IMR-90 (cell line): Measurements from ENCODE around the gene IGFBPL1. TPM values are rescaled to one million over a fixed set of nuclear protein-coding genes. Genes with fewer than 3 reads are reported as not detected.

ENCODE experiments used
- ATAC-seq: fragments of 200-7000 bp; cut with Tn5 transposase; 2 replicates; pipeline ENCODE4 v1.9.1; 2020; ENCODE audit warnings: low read depth, mild to moderate bottlenecking, moderate library complexity
- BruUV-seq: library from RNA; stranded (reverse); fragments of 400-500 nt; replicated peaks from 2 replicates; lab custom pipeline; 2021; lab: Mats Ljungman, UMichigan
- CTCF ChIA-PET: fragments of 300-600 bp; formaldehyde crosslinking; extraction: SDS; loops from one replicate; lab custom pipeline; 2021; ENCODE audit warnings: antibody characterized with exemption; lab: Yijun Ruan, JAX
- POLR2A ChIA-PET: fragments of 300-600 bp; sonication (Branson Sonifier 250); formaldehyde crosslinking; loops from one replicate; lab custom pipeline; 2022; ENCODE audit warnings: antibody characterized with exemption; ENCODE audit not compliant: unreplicated experiment; lab: Charles Lee
- DNase-seq: peaks from one replicate; pipeline ENCODE4 v3.0.0; 2013
- H2AFZ ChIP-seq: replicated peaks from 2 replicates; pipeline ENCODE3; 2013; ENCODE audit warnings: low read length, mild to moderate bottlenecking; ENCODE audit not compliant: poor library complexity
- H2AK5ac ChIP-seq: 2 replicates; pipeline ENCODE4 v1.6.1; 2013; ENCODE audit warnings: low read depth, low read length, inconsistent platforms
- H2AK9ac ChIP-seq: replicated peaks from 2 replicates; pipeline ENCODE3; 2013; ENCODE audit warnings: mild to moderate bottlenecking, low read depth, low read length, moderate library complexity; ENCODE audit not compliant: poor library complexity
- H2BK120ac ChIP-seq: 2 replicates; pipeline ENCODE4 v1.6.1; 2013; ENCODE audit warnings: low read depth, low read length, inconsistent platforms
- H2BK15ac ChIP-seq: 3 replicates; pipeline ENCODE4 v1.6.1; 2013; ENCODE audit warnings: low read depth, low read length, inconsistent platforms
- H2BK20ac ChIP-seq: 2 replicates; pipeline ENCODE4 v1.6.1; 2013; ENCODE audit warnings: low read depth, mild to moderate bottlenecking, inconsistent platforms, low read length, moderate library complexity
- H2BK5ac ChIP-seq: 2 replicates; pipeline ENCODE4 v1.6.1; 2013; ENCODE audit warnings: mild to moderate bottlenecking, low read depth, low read length, inconsistent platforms; ENCODE audit not compliant: poor library complexity, severe bottlenecking
- H3K14ac ChIP-seq: replicated peaks from 2 replicates; pipeline ENCODE4 v1.6.1; 2013; ENCODE audit warnings: low read depth, low read length, inconsistent platforms
- H3K18ac ChIP-seq: 2 replicates; pipeline ENCODE4 v1.6.1; 2013; ENCODE audit warnings: low read depth, low read length, control low read depth
- H3K23ac ChIP-seq: 2 replicates; pipeline ENCODE4 v1.6.1; 2013; ENCODE audit warnings: low read depth, low read length, inconsistent platforms
- H3K27ac ChIP-seq: 2 replicates; pipeline ENCODE4 v1.5.1; 2013; ENCODE audit warnings: mild to moderate bottlenecking, control low read depth, low read length; ENCODE audit not compliant: insufficient read depth
- H3K27me3 ChIP-seq: 2 replicates; pipeline ENCODE4 v1.6.1; 2013; ENCODE audit warnings: low read length; ENCODE audit not compliant: control insufficient read depth, insufficient read depth
- H3K36me3 ChIP-seq: 2 replicates; pipeline ENCODE4 v1.6.1; 2013; ENCODE audit warnings: low read length, mixed read lengths; ENCODE audit not compliant: control insufficient read depth, insufficient read depth
- H3K4ac ChIP-seq: 2 replicates; pipeline ENCODE4 v1.6.1; 2013; ENCODE audit warnings: low read depth, low read length, inconsistent platforms
- H3K4me1 ChIP-seq: 2 replicates; pipeline ENCODE4 v1.6.1; 2013; ENCODE audit warnings: low read length, mixed read lengths; ENCODE audit not compliant: control insufficient read depth, insufficient read depth
- H3K4me2 ChIP-seq: 2 replicates; pipeline ENCODE4 v1.6.1; 2013; ENCODE audit warnings: low read depth, mild to moderate bottlenecking, control low read depth, low read length, moderate library complexity
- H3K4me3 ChIP-seq: 2 replicates; pipeline ENCODE4 v1.5.1; 2013; ENCODE audit warnings: low read depth, mild to moderate bottlenecking, control low read depth, low read length, moderate library complexity; ENCODE audit not compliant: insufficient read depth
- H3K56ac ChIP-seq: 2 replicates; pipeline ENCODE4 v1.6.1; 2013; ENCODE audit warnings: low read length, inconsistent platforms; ENCODE audit not compliant: insufficient read depth; ENCODE audit errors: extremely low read depth
- H3K79me1 ChIP-seq, 2 experiments: 2 replicates each; pipeline ENCODE4 v1.6.1; 2013; ENCODE audit warnings: low read length in 2 of 2, inconsistent platforms in 1 of 2, low read depth in 1 of 2
- H3K9ac ChIP-seq: 2 replicates; pipeline ENCODE4 v1.6.1; 2013; ENCODE audit warnings: low read depth, low read length, control low read depth
- H3K9me1 ChIP-seq: 2 replicates; pipeline ENCODE4 v1.6.1; 2013; ENCODE audit warnings: low read length, inconsistent platforms; ENCODE audit not compliant: insufficient read depth
- H3K9me3 ChIP-seq: 2 replicates; pipeline ENCODE4 v1.6.1; 2013; ENCODE audit warnings: low read length; ENCODE audit not compliant: control insufficient read depth, insufficient read depth
- H4K20me1 ChIP-seq: 2 replicates; pipeline ENCODE4 v1.6.1; 2013; ENCODE audit warnings: low read length, inconsistent platforms; ENCODE audit not compliant: insufficient read depth
- H4K5ac ChIP-seq: 2 replicates; pipeline ENCODE4 v1.6.1; 2013; ENCODE audit warnings: mild to moderate bottlenecking, low read depth, low read length, control low read depth
- H4K8ac ChIP-seq, 2 experiments: 2 replicates each; pipeline ENCODE4 v1.6.1; 2013; ENCODE audit warnings: low read depth in 2 of 2, low read length in 2 of 2, control low read depth in 1 of 2, inconsistent platforms in 1 of 2
- H4K91ac ChIP-seq: 2 replicates; pipeline ENCODE4 v1.6.1; 2013; ENCODE audit warnings: low read depth, low read length, inconsistent platforms; ENCODE audit not compliant: insufficient read depth
- CTCF ChIP-seq: conservative IDR thresholded peaks from 2 replicates; pipeline ENCODE4 v1.5.1; 2012; ENCODE audit warnings: mild to moderate bottlenecking, low read depth, low read length, improper control_type of control experiment
- MAFK ChIP-seq: IDR thresholded peaks from 2 replicates; pipeline ENCODE4 v1.6.1; 2012; ENCODE audit warnings: low read depth, low read length, improper control_type of control experiment
- MXI1 ChIP-seq: IDR thresholded peaks from 2 replicates; pipeline ENCODE4 v1.6.1; 2012; ENCODE audit warnings: low read depth, mild to moderate bottlenecking, low read length, moderate library complexity, borderline replicate concordance
- RCOR1 ChIP-seq: IDR thresholded peaks from 2 replicates; pipeline ENCODE4 v1.6.1; 2012; ENCODE audit warnings: mild to moderate bottlenecking, low read length, improper control_type of control experiment; ENCODE audit not compliant: insufficient replicate concordance
- WGBS, 2 experiments: methylation state at CpG; one replicate each; pipeline versions ENCODE4 v1.1.5 to v1.1.7; 2013; ENCODE audit warnings: missing lambda C conversion rate in 2 of 2; ENCODE audit not compliant: insufficient read length in 1 of 2; ENCODE audit errors: extremely low coverage in 2 of 2; 5-methylcytosine and 5-hydroxymethylcytosine counted together
- dilution Hi-C: fragments of 300-500 bp; cut with HindIII; formaldehyde crosslinking; loops from one replicate; pipeline ENCODE4 v1.14.3; 2018; ENCODE audit warnings: low sequenced_read_pairs; ENCODE audit not compliant: unreplicated experiment
- in situ Hi-C: fragments of 300-500 bp; cut with MboI; formaldehyde crosslinking; loops from 3 replicates; pipeline ENCODE4 v1.14.3; 2019; ENCODE audit warnings: low sequenced_read_pairs, inconsistent platforms, mixed read lengths
- intact Hi-C: fragments of 100-400 bp; cut with micrococcal nuclease; formaldehyde crosslinking; loops from 2 replicates; pipeline ENCODE4 v1.10.0; 2022
- polyA plus RNA-seq, 3 experiments: library from polyadenylated mRNA; depleted of rRNA; stranded (reverse); fragments of >200 nt; gene quantifications; 2 replicates each; pipeline ENCODE4 v1.2.3, GENCODE V29; 2012; ENCODE audit warnings: low replicate concordance in 1 of 3
- total RNA-seq: library from RNA; depleted of rRNA; stranded (reverse); fragments of >200 nt; gene quantifications from 2 replicates; pipeline ENCODE4 v1.2.3, GENCODE V29; 2012

Gene IGFBPL1
- total and polyA plus RNA-seq, 2 of the 4 experiments (the other 2 are of a cell fraction) = not detected

GRCh38 chr9:38417003-38417945, 7.0 kb downstream of the IGFBPL1 start:
- Histone ChIP-seq H3K4me3 (no peak overlapping the region), H4K8ac (no peak overlapping the region), H3K56ac (no peak overlapping the region), H2BK120ac (no peak overlapping the region), H2AK5ac (no peak overlapping the region), H2BK15ac (no peak overlapping the region), H3K4ac (no peak overlapping the region), H4K5ac (no peak overlapping the region), H3K4me2 (no peak overlapping the region), H3K79me1 (no peaks in the 10 kb centered on the region), H2BK20ac (no peak overlapping the region), H3K27ac (no peak overlapping the region), H2AK9ac (peak overlapping the region; percentile 29), H3K18ac (no peak overlapping the region), H4K20me1 (no peaks in the 10 kb centered on the region), H2BK5ac (no peak overlapping the region), H3K14ac (no peak overlapping the region), H3K36me3 (no peaks in the 10 kb centered on the region), H3K4me1 (no peaks in the 10 kb centered on the region), H3K9me1 (no peaks in the 10 kb centered on the region), H3K9ac (no peak overlapping the region), H3K23ac (no peak overlapping the region), H3K27me3 (peaks cover 73% of the 10 kb centered on the region), H3K9me3 (no peaks in the 10 kb centered on the region), H2AFZ (no peak overlapping the region), H4K91ac (no peak overlapping the region)
- 100% methylated on average over 1 of the region's 8 CpGs; no CpG with 5 or more reads in 1 of the 2 experiments for WGBS, 2 experiments
- ChIA-PET POLR2A (no interaction called here), CTCF (interaction anchor here (1.6 kb wide), 1 partner anchor 11 kb away, joined by 4 read pairs; no protein-coding TSS in a partner anchor)
- DNase-seq = no peak
- dilution Hi-C loops (no loop called here), intact Hi-C loops (no loop called here), in situ Hi-C loops (no loop called here)
- no TSS peak for BruUV-seq
- TF ChIP-seq CTCF (peak; percentile 35; the same call in 1 of the 2 replicates), RCOR1 (no peak), MXI1 (no peak), MAFK (no peak)
- ATAC-seq = peak; percentile 24; the same call in 1 of the 2 replicates
